ENCODE measurements around the gene KLF7.

KLF7 gene

DNA sequence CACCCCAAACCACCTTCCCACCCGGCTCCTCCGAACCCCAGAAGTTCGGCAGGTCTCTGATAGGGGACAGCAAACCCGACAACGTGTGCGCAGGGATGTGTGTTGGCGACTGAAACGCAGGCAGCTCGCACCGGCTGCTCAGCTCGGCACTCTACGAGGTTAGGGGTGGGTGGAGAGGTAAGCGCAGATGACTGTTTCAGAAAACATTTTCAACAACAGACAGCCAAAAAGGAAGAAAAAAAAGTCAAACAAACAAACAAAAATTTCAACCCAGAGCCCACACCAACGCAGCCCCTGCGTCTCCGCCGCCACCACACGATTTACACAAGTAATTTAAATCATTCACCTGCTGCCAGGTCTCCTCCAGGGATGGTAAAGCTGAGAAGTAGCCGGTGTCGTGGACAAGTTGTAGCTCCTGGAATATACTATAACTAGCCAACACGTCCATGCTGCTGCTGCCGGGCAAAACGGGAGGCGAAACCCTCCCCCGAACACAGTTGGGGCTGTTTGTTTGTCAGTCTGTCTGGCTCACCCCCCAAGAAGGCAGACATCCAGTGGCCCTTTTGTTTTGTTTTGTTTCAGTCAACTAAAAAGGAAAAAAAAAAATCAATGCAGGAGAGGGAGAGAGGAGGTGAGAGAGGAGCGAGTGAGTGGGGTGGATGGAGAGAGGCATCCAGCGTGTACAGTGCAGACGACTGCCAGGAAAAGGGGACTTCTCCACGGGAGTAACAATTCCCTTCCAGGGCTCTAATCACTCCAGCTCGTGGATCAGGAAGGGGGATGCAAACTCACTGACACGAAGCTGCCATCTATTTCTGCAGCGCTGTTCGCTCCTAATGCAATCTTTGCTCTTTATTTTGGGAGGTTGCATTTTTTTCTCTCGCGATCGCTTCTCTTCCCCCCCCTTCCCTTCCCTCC lies at the start of gene KLF7:
TSS of gene KLF7 (minus strand) at position 828 of the 918 bp plus-strand sequence. CDS start at position 448, 380 bp downstream.
- no peak for FAIRE-seq

DNA sequence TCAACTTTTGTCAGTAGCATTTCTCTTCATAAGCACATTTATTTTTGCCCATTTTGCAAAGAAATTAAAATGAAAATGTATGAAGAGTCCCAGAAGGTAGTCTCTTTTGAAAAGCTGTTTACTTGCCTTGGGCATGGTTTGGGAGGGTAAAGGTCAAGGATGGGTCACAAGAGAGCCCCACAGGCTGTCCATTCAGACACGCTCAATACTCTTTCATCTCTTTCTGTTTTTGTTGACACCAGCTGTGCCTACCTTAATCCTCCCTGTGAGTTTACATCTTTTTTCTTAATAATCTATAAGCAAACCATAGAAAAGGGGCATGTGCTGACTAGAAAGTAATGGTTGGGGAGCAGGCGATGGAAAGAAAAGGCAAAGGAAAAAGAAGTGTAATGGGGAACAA lies 49.6 kb upstream of the KLF7 start:
- FAIRE-seq = no peak

DNA sequence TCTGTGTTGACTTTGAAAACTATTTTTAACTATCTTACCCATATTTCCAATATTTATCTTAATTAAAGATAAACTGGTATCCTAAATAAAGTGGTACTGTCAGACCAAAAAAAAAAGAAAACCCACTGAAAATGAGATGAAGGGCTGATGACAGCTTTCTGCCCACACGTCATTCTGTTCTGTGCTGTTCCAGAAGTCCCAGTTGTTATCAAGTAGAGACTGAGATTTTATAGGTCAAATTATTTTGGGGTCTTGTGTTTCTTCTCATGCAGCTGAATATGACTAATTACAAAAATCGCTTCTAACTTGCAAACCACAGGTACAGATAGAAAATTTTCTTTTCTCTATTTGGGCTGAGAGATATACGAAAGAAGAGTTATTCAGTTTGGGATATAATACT lies 48.7 kb upstream of the KLF7 start:
- no peak for FAIRE-seq

DNA sequence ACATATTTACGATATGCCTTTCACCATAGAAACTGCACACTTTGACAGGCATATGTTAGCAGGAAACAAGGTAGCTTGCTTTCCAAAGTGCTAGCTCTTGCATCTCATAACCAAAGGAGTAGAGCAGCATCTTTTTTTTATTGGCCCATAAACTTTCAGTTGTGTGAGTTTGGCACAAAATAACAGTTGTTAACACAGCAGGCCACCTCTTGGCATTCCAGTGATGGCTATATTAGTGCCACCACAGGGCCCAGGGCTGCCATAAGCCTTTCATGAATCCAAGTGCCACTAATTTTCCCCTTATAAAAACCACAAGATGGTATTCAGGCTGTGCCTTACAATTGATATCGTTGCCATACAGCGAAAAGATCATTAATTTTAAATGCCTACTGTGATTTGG lies 40.3 kb upstream of the KLF7 start:
- no peak for FAIRE-seq

DNA sequence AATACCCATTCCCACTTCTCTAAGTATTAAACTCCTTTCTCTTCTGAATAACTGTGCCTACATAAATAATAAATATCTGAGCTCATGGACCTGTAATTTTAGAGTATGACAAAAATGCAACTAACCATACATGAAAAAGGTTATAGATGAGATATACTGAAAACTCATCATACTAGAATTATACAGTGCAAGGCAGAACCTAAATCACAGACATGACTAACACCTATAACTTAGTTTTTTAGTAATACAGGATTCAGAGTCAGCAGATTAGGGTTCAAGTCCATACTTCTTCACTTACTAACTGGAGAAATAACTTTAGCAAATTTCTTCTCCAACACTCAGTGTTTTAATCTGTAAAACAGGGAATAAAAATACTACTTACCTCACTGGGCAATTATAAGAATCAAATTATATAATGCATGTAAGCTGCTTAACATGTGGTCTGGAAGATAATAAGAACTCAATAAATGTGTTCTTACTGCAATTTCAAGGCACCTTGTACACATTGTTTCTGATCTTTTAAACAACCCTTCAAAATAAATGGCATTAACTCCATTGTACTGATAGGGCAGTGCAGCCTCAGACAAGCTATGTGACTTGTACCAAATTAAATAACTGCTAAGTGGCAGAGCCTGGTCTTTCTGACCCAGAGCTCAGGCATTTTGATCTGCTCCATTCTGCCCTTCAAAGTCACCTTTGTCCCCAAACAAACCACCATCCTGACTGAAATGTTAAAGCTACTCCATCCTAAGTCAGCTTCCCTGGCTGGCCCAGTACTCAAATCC lies 39.6 kb upstream of the KLF7 start:
- no peak for FAIRE-seq

DNA sequence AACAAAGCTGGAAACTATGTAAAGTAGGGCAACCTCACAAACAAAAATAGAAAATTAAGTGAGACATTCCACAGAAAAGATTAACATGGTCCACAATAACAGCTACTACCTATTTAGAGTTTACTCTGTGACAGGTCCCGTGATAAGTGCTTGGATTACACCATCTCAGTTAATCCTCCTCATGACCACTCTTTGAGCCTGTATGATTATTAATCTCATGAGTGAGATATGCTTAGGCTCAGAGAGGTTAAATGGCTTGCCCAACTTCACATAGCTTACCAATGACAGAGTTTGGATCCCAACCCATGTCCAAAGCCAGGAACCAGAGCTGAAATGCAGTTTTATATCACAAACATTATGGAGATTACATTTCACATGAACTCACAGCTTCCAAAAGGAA lies 37.3 kb upstream of the KLF7 start:
- no peak for FAIRE-seq

DNA sequence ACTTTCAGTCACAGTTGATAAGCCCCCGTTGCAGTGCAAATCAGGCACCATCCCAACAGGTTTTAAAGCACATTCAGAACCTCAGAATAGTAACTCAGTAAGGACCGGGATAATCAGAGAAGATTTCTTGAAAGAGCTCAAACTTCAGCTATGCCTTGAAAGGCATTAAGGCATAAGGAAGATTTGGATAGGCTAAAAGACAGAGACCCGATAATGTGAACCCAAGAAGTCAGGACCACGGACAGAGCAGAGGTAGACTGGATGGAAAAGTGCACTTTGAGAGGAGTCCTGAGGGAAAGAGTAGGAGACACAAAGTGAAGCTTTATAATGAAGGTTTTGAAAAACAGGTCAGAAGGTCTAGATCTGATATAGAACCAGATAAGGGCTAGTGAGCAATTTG lies 36.9 kb upstream of the KLF7 start:
- FAIRE-seq = no peak

DNA sequence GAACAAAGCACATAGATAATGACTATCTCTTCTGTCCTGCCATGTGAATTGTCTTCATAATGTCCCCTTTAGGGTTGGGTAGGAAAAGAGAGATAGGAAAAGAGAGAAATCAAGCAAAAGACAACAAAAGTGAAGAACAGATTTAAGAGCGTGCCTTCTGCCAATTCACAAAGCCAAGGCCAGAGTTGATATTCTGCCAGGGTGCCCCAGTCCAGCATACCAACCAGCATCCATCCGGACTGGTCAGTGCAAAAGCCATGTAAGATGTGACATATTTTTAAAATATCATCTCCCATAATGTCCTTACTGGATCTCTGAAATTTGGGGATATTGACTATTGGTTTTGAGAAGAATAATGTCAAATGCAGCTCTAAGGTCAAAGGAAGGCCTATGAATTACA lies 35.7 kb upstream of the KLF7 start:
- no peak for FAIRE-seq

DNA sequence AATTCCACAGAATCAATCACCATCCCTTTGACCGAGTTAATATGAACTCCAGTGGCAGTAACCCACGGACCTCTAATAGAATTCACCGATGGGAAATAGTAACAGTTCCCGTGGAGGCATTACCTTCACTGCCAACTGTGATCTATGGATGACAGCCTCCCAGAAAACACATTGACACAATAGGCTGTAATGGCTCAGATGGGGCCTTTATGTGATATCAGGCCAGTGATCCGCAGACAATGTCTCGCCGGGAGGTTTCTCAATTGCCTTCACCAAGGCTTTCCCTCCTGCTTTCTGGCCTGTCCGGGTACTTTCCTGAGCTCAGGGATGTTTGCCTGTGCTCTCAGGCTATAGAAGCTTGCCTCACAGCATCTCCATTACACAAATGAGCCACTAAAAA lies 34.4 kb upstream of the KLF7 start:
- FAIRE-seq = no peak

DNA sequence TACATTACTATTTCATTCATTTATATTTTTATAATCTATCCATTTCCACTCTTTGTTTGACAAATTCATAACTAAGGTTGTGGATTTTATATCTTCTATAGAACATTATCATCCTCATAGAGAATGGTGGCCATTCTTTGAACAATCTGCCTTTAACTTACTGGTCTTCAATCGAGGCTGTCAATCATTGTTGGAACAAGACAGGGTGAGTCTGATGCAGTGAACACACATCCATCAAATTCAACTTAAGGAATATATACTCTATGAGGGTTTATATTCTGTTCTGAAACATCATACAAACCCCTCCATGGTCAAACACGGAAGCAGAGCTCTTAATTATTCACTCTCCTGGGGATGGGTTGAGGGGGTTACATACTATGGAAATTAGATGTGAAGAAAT lies 28.3 kb upstream of the KLF7 start:
- no peak for FAIRE-seq

DNA sequence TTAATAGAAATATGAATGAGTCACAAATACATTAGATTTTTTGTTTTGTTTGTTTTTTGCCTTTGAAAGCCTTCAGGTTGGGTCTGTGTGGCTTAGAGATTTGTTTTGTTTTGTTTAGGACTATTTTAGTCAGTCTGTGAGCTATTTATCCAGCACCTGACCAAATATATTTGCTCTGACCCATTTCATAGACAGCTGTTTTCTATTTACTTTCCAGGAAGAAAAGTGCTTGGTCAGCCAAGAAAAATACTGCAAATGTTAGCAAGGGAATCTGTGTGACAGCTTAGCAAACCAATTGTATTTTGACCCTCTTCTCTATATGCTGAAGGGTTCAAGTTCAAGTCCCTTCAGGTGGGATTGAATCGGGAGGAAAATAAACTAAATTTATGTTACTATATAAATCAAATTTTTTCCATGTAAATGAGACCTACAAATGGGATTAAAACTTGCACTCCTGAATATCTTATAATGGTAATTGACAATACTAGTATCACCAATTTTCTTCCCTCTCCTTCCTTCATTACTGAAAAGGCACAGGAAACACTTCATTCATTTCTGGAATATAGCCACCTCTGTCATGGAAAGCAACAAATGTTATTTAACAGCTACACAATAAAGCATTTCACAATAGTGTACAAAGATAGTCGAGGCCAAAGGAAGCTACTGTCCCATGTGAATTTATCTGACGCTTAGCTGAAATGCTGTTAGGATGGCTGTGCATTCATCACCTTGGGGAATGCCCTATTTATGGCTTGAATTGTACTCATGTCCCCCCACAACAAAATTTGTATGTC lies 23.1 kb upstream of the KLF7 start:
- FAIRE-seq = no peak

DNA sequence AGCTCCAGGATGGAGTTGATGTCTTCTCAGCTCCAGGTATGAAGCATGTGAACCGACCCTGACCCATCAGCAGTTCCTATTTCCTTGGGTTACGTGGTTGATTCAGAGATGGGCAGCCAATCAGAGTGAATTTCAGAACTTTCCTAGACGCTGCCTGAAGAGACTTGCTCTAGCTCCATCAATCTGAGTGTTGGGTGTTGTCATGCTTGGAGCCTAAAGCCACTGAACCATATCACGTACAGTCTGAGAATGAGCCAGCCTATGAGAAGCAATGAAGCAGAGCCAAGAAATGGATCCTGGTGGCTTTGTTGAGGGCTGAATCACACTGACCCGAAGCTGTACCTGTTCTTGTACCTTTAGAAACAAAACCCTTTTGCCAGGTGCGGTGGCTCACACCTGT lies 19.6 kb upstream of the KLF7 start:
- no peak for FAIRE-seq

DNA sequence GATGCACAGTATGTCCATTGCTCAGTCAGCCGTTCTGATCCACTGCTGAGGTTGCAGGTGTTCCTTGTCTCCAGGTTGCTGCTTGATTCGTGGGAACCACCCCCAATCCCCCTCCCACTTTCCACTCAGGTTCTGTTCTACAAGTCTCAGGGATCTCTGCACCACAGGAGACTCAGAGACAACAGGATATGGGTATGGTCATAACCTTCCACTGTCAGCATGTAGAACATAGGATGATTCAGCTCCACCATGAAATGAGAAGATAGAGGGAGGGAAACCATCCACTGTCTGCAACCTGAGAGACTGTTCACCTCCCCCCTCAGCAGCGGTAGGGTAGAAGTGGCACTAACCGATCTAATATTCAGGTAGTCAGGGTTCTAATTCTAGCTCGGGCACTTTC lies 19.0 kb upstream of the KLF7 start:
- FAIRE-seq = no peak

DNA sequence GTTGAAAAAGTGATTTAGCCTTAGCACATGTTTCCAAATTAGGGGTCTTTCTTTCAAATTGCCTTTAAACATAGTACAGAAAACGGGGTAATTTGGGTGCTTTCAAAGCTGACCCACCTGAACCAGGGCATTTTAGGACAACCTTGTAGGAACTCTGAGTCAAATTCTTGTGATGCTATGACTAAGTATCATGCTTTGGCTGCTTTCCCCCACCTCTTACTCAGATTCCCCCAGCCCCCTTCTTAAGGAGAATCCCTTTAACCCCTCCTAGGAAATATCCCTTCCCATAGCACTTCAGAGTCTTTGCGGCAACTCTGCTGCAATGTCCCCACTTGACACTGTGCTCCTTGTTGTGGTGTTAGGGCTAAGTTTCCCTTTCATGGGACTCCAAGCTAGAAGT lies 18.6 kb upstream of the KLF7 start:
- FAIRE-seq = no peak

DNA sequence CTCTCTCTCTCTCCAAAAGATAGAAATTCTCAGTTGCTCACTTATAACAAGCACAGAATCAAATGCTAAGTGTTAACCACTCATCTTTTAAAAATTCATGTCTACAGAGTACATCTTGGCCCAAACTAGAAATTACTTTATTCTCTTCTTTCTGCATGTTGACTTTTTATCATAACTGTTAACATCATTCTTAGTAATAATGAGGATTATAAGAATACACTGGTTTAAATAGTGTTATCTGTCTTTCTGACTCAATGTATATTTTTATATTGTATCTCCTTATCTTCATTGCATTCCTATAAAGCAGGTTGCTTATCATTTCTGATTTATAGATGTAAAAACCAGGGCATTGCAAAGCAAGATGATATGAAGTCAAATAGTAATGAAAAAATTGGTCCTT lies 17.8 kb upstream of the KLF7 start:
- FAIRE-seq = no peak

DNA sequence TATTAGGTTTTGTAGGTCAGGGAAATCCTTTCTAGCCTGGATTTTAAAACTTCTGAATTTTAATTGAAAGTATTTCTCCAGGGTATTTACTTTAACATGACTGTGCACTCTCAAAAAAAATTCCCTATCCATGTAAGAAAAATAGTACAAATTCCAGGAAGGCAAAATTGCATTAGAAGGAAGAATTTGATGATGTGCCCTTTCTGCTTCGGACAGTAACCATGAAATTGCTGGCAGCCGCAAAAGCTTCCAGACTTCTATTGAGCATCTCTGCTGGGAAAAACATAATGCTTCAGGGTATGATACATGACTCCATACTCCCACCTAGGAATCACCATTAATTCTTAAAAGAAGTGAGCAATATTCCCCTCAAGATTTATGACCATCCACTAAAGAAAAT lies 17.2 kb upstream of the KLF7 start:
- no peak for FAIRE-seq

DNA sequence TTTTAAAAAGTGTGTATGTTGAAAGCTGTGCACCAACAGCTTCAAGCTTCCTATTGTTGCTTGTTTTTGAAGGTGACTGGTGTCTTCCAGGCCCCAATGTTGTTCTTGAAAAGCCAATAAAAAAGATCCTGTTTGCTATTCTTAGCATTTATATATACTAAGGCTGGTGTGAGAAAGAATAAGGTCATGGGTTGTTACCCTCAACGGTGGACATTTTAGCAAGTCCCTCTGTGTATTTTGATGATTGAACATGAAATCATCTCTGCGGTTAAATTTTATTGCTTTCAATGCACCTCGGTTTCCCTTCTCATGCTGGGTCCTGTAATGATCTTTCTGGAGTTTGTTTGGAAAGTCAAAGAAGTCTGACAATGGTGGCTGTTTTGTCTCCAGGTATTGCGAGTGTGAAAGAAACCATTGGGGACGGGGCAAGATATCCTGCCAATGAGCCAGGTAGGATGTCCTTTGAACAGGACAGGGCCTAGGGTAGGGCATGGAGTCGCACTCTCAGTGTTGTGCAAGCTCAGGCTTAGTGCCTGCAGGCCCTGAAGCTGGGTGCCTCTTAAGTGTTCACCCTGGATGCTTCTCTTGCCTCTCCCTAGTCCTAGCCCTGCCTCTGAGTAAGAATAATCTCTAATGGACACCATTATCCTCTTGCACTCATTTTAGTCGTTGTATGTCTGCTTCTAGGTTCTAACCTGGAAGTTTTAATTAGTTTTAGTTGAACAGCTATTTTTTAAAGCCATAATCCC lies 16.0 kb upstream of the KLF7 start:
- no peak for FAIRE-seq

DNA sequence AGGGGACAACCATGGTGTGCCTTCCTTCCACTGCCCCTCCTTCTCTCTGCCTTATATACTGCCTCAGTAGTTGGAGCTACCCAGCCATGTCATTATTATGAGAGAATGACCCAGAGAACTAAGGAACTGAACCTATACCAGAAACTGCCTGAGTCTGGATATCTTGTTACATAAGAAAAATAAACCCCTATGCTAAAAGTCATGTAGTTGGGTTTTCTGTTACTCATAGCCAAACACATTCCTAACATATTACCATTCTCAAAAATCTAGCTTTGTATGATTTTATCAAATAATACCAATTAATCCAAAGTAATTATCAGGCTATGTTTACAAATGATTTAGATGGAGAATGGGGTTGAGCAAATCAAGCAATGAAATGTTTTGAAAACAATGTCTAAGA lies 15.0 kb upstream of the KLF7 start:
- FAIRE-seq = no peak

DNA sequence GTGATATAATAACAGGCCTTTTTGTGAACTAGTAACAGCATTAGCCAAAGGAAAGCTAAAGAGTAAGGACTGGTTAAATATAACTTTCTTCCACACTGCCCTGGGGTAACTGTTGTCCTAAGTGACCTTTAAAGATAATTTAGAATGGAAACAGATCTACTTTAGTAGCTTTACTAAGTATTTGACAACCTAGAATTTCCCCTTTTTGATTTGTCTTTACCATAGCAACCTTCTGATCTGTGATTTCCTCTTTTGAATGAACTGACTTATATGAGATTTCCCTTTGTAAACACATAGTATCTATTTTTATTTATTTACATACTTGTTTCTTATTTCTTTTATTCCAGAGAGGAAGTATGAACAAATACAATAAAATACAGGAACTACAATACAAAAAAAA lies 10.5 kb upstream of the KLF7 start:
- no peak for FAIRE-seq

DNA sequence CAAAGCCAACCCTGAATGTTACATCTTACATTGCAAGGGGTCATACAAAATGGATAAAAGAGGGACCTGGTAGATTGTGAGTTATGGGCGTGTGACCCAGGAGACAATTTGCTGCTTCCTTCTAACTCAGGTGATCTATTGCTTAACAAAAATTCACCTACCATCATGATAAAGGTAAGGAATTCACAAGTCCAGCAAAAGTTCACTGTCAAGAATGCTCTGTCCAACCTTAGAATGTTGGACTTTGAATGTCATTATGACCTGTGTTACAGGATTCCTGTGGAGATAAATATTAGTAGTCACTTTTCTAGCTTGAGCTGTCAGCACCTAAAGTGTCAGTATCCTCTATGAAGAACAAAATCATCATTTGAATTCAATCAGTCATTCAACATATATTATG lies 7.9 kb upstream of the KLF7 start:
- FAIRE-seq = no peak

DNA sequence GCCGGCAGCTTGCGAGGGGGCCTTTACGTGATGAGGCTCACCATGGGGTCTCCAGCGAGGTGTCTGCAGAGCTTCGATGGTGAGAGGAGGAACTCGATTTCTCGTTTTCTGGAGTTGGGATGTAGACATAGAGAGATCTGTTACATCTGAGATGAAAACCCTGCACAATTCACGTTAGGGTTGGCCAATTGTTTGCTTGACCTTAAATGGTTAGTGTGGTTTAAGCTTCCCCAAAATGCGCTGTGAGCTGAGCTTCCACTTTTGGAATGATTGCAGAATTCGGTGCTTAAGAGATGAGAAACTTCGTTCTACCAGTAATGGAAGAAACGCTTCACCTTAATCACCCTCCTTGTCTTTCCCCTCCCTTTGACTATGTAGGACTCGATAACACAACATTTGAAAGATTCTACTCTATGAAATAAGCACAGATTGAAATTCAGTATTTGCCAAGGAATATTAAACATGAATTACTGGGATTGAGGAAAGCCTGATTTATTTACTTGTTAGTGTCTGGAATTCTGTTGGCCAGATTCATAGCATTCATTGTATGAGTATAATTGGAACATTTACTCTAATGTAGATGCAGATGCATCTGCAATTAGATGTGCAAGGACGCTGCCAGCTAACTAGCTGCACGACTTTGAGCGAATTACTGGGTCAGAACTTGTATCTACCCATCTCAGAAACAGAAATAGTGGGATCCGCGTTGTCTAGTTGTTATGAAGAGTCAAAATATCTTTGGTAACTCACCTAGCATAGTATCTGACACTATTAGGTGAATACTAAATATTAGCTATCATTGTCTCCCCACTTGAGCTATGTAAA lies 1.6 kb upstream of the KLF7 start:
- FAIRE-seq = no peak
